HepG2 (cell line): ENCODE results near the gene ZFPL1. TPM values are rescaled to one million over a fixed set of nuclear protein-coding genes. Genes with fewer than 3 reads are reported as not detected.
A peak's percentile ranks its signal among the peaks of the same experiment; 100 is the strongest.

Experiments used
- ARNTL ChIP-seq: sonication (generic); formaldehyde crosslinking; IDR thresholded peaks from 2 replicates; pipeline ENCODE4 v1.4.0; 2020; ENCODE audit warnings: mild to moderate bottlenecking, missing genetic modification reagents
- GMEB2 ChIP-seq: IDR thresholded peaks from 2 replicates; pipeline ENCODE4 v1.6.1; 2016; ENCODE audit warnings: missing biosample characterization, missing genetic modification reagents, low read depth
- HOXD1 ChIP-seq: sonication (generic); formaldehyde crosslinking; IDR thresholded peaks from 2 replicates; pipeline ENCODE4 v1.5.0; 2020; ENCODE audit warnings: missing genetic modification reagents
- KAT7 ChIP-seq: IDR thresholded peaks from 2 replicates; pipeline ENCODE4 v1.6.1; 2018; ENCODE audit warnings: borderline replicate concordance, missing compliant biosample characterization
- KLF15 ChIP-seq: sonication (generic); formaldehyde crosslinking; IDR thresholded peaks from 2 replicates; pipeline ENCODE4 v1.8.1; 2023; ENCODE audit warnings: borderline replicate concordance, mild to moderate bottlenecking, inconsistent platforms, missing genetic modification reagents, mixed read lengths
- KMT2B ChIP-seq: IDR thresholded peaks from 2 replicates; pipeline ENCODE4 v1.6.1; 2016; ENCODE audit warnings: missing genetic modification reagents, missing compliant biosample characterization
- RAD21 ChIP-seq: fragments of 450-650 bp; formaldehyde crosslinking; IDR thresholded peaks from 2 replicates; pipeline ENCODE4 v1.5.0; 2020; ENCODE audit warnings: mild to moderate bottlenecking
- SOX13 ChIP-seq, 3 experiments: fragments of 450-650 bp in 1 of 3; sonication (generic) in 1 of 3; formaldehyde crosslinking in 1 of 3; IDR thresholded peaks in 2 of 3; conservative IDR thresholded peaks in 1 of 3; 2 replicates each; pipeline versions ENCODE4 v1.5.0 to v1.6.1; 2016 to 2020; ENCODE audit warnings: antibody characterized with exemption in 1 of 3, mild to moderate bottlenecking in 1 of 3, missing compliant biosample characterization in 1 of 3, missing genetic modification reagents in 1 of 3, moderate library complexity in 1 of 3
- SPEN ChIP-seq: sonication (generic); formaldehyde crosslinking; IDR thresholded peaks from 2 replicates; pipeline ENCODE4 v1.5.1; 2020; ENCODE audit warnings: low read depth, mild to moderate bottlenecking, missing genetic modification reagents
- ZBTB8A ChIP-seq: sonication (generic); formaldehyde crosslinking; IDR thresholded peaks from 2 replicates; pipeline ENCODE4 v1.4.0; 2020; ENCODE audit warnings: mild to moderate bottlenecking, low read depth, missing genetic modification reagents, borderline replicate concordance
- ZNF17 ChIP-seq: sonication (generic); formaldehyde crosslinking; IDR thresholded peaks from 2 replicates; pipeline ENCODE4 v1.5.0; 2020; ENCODE audit warnings: mild to moderate bottlenecking, missing genetic modification reagents
- ZNF33B ChIP-seq: sonication (generic); formaldehyde crosslinking; IDR thresholded peaks from 2 replicates; pipeline ENCODE4 v1.5.1; 2020; ENCODE audit warnings: mild to moderate bottlenecking, missing genetic modification reagents
- ZNF34 ChIP-seq: sonication (generic); formaldehyde crosslinking; IDR thresholded peaks from 2 replicates; pipeline ENCODE4 v1.4.0; 2020; ENCODE audit warnings: mild to moderate bottlenecking, missing genetic modification reagents, borderline replicate concordance
- ZNF567 ChIP-seq: sonication (generic); formaldehyde crosslinking; IDR thresholded peaks from 2 replicates; pipeline ENCODE4 v1.8.1; 2023; ENCODE audit warnings: mild to moderate bottlenecking, missing genetic modification reagents, borderline replicate concordance
- ZNF615 ChIP-seq: sonication (generic); formaldehyde crosslinking; IDR thresholded peaks from 2 replicates; pipeline ENCODE4 v1.5.0; 2020; ENCODE audit warnings: mild to moderate bottlenecking, missing genetic modification reagents, borderline replicate concordance
- ZNF646 ChIP-seq: sonication (generic); formaldehyde crosslinking; IDR thresholded peaks from 2 replicates; pipeline ENCODE4 v1.9.0; 2021; ENCODE audit warnings: mild to moderate bottlenecking, missing genetic modification reagents
- ZXDC ChIP-seq: sonication (generic); formaldehyde crosslinking; IDR thresholded peaks from 2 replicates; pipeline ENCODE4 v1.5.0; 2020; ENCODE audit warnings: mild to moderate bottlenecking, missing genetic modification reagents
- polyA plus RNA-seq, 8 experiments: library from polyadenylated mRNA; depleted of rRNA in 3 of 8; stranded (reverse) in 7 of 8; unstranded in 1 of 8; fragments of >200 nt; fragmentation: Illumina TruSeq in 4 of 8; extraction: Trizol in 4 of 8; gene quantifications; 2 replicates each; pipeline versions ENCODE4 v1.2.1 to v1.2.3, GENCODE V29; 2011 to 2016; ENCODE audit warnings: low read depth in 4 of 8, missing spikeins in 1 of 8, mixed read lengths in 1 of 8; ENCODE audit not compliant: insufficient read depth in 1 of 8
- total RNA-seq, 5 experiments: library from RNA; depleted of rRNA; stranded (reverse); fragments of >200 nt; fragmentation: Illumina TruSeq; extraction: Trizol; gene quantifications; 2 replicates each; pipeline ENCODE4 v1.2.3, GENCODE V29; 2016; ENCODE audit warnings: low read depth in 1 of 5

Gene ZFPL1
- total and polyA plus RNA-seq, 2 of the 13 experiments (the other 11 are each of a cell fraction or from before 2014, with no cell fraction given) = 32.2 to 56.0 TPM

DNA sequence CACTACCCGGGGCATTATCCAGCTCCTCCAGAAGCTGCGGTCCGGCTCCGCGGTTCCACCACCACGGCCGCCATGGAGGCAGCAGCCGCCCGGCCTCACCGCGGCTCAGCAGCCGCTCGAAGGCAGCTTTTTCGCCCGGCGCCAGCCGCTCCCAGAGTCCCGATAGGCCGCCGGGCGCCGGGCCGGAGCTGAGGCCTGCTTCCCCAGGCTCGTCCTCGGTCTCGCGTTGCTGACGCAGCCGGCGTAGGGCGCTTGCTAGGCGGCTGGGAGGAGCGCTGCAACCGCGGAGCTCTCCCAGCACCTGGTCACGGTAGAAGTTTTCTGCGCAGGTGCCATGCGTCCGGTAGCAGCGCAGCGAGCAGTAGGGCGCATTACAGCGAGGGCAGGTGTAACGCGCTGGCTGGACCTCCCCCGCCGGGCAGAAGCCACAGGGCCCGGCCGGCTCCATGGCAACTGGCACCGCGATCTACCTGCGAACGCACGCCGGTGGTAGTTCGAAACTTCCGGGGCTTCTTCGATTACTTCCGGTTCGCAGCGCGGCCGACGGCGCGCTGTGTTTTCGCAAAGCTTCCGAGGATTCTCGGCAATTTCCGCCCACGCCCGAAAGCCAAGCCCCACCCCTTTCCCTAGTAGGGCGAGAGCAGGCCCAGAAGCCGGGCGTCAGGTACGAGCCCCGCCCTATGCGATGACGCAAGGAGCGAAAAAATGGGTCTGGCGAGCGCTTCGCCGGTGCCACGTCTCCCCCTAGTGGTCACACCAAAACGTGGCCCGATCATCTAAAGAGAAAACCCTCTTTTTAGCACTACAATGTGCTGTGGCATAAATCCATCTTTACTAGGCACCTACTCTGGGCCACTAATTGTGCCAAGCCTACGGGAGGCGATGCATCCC is 33.4 kb downstream of the ZFPL1 start, which contains the start of gene ZNHIT2 (continued):
- TF ChIP-seq ZNF646 (CRISPR knock-in tag) = no peak
- TF ChIP-seq SOX13 (IDR thresholded peaks at IDR 0.05) = no peak
- TF ChIP-seq SOX13 (CRISPR knock-in tag; conservative IDR thresholded peaks at IDR 0.05 in 1 of 2, IDR thresholded peaks at IDR 0.05 in 1 of 2) = no peak
- 0 out of 2 replicates have a peak, but pooled peaks have one; percentile 63 for TF ChIP-seq ZNF567
- TF ChIP-seq ZNF34 (CRISPR knock-in tag) = no peak
- TF ChIP-seq KMT2B (CRISPR knock-in tag) = 0 out of 2 replicates have a peak, but pooled peaks have one; percentile 54
- TF ChIP-seq KLF15 (CRISPR knock-in tag) = no peak; the same call in 1 of the 2 replicates
- peak; percentile 85 for TF ChIP-seq RAD21 (CRISPR knock-in tag)
- TF ChIP-seq ZNF33B = no peak; the same call in 1 of the 2 replicates
- no peak for TF ChIP-seq ZNF17
- TF ChIP-seq HOXD1 (CRISPR knock-in tag) = no peak
- TF ChIP-seq ZBTB8A (CRISPR knock-in tag) = no peak; the same call in 1 of the 2 replicates
- peak; percentile 58 for TF ChIP-seq ARNTL (CRISPR knock-in tag)
- peak; percentile 80 for TF ChIP-seq SPEN (CRISPR knock-in tag)
- TF ChIP-seq ZXDC (CRISPR knock-in tag) = peak; percentile 94
- no peak for TF ChIP-seq KAT7 (CRISPR knock-in tag)
- TF ChIP-seq GMEB2 (CRISPR knock-in tag) = peak; percentile 60; the same call in 1 of the 2 replicates
- no peak for TF ChIP-seq ZNF615 (CRISPR knock-in tag)
